ENCODE results near the gene MRE11.
A peak's percentile ranks its signal among the peaks of the same experiment; 100 is the strongest.

DNA sequence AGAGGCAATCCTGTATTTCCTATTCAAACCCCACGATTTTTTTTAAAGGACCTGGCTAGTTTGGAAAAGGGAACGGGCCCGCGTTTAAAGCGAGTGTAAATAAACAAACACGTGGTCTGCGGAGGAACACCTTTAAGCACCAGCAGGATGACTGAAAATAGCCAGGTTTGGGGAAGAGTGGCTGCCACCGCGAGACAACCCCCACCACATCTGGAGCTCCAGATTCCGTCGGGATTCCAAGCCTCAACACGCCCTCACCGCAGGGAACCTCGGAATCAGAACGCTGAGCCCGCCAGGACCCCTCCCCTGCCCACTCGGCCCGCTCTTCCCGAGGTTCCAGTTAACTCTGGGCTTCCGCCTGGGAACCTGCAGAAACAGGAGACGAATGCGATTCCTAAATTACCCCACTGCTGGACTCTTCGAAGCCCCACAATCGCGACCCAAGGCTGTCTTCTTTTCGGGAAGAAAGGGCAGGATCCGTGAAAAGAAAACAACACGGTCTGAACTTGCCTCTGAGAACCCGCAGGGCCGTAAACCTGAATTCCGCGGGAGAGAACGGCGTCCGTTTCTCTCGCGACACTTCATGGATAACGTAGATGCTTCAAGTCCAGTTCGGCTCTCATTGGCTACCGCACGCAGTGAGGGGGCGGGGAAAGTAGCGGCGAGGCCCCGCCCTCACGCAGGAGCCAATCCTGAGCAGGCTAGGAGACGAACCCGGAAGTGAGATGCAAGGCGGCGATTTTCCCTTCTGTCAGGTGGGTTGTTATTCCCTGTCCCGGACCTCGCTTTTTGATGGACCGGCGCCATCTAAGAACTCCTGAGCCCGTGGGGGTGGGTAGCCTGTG, at the start of gene MRE11, which contains the start of gene ANKRD49:
- TF ChIP-seq, protein P1, sequence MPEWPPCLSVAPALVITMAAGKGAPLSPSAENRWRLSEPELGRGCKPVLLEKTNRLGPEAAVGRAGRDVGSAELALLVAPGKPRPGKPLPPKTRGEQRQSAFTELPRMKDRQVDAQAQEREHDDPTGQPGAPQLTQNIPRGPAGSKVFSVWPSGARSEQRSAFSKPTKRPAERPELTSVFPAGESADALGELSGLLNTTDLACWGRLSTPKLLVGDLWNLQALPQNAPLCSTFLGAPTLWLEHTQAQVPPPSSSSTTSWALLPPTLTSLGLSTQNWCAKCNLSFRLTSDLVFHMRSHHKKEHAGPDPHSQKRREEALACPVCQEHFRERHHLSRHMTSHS (tag by site-specific recombination; IDR thresholded peaks at IDR 0.05) = no peak
- TF ChIP-seq KLF16 (tag by site-specific recombination; IDR thresholded peaks at IDR 0.05) = peak; percentile 31; the same call in 1 of the 2 replicates
- TF ChIP-seq, protein P2, sequence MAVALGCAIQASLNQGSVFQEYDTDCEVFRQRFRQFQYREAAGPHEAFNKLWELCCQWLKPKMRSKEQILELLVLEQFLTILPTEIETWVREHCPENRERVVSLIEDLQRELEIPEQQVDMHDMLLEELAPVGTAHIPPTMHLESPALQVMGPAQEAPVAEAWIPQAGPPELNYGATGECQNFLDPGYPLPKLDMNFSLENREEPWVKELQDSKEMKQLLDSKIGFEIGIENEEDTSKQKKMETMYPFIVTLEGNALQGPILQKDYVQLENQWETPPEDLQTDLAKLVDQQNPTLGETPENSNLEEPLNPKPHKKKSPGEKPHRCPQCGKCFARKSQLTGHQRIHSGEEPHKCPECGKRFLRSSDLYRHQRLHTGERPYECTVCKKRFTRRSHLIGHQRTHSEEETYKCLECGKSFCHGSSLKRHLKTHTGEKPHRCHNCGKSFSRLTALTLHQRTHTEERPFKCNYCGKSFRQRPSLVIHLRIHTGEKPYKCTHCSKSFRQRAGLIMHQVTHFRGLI (tag by site-specific recombination; IDR thresholded peaks at IDR 0.05) = no peak
- TF ChIP-seq ZNF843 (tag by site-specific recombination; IDR thresholded peaks at IDR 0.05) = no peak; the same call in 1 of the 2 replicates
- no peak for TF ChIP-seq ZNF776 (tag by site-specific recombination; IDR thresholded peaks at IDR 0.05; ENCODE audit: borderline replicate concordance)
- TF ChIP-seq FEZF1 (tag by site-specific recombination; IDR thresholded peaks at IDR 0.05) = no peak
- TF ChIP-seq ZNF221 (tag by site-specific recombination; IDR thresholded peaks at IDR 0.05; ENCODE audit: borderline replicate concordance) = no peak
- TF ChIP-seq YY1 (tag by site-specific recombination; IDR thresholded peaks at IDR 0.05) = no peak
- TF ChIP-seq, protein P3, sequence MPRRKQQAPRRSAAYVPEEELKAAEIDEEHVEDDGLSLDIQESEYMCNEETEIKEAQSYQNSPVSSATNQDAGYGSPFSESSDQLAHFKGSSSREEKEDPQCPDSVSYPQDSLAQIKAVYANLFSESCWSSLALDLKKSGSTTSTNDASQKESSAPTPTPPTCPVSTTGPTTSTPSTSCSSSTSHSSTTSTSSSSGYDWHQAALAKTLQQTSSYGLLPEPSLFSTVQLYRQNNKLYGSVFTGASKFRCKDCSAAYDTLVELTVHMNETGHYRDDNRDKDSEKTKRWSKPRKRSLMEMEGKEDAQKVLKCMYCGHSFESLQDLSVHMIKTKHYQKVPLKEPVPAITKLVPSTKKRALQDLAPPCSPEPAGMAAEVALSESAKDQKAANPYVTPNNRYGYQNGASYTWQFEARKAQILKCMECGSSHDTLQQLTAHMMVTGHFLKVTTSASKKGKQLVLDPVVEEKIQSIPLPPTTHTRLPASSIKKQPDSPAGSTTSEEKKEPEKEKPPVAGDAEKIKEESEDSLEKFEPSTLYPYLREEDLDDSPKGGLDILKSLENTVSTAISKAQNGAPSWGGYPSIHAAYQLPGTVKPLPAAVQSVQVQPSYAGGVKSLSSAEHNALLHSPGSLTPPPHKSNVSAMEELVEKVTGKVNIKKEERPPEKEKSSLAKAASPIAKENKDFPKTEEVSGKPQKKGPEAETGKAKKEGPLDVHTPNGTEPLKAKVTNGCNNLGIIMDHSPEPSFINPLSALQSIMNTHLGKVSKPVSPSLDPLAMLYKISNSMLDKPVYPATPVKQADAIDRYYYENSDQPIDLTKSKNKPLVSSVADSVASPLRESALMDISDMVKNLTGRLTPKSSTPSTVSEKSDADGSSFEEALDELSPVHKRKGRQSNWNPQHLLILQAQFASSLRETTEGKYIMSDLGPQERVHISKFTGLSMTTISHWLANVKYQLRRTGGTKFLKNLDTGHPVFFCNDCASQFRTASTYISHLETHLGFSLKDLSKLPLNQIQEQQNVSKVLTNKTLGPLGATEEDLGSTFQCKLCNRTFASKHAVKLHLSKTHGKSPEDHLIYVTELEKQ (tag by site-specific recombination; IDR thresholded peaks at IDR 0.05; ENCODE audit: borderline replicate concordance) = no peak
- 0 out of 2 replicates have a peak, but pooled peaks have one; percentile 27 for TF ChIP-seq KLF1 (tag by site-specific recombination; IDR thresholded peaks at IDR 0.05)
- no peak for TF ChIP-seq ZNF184 (tag by site-specific recombination; IDR thresholded peaks at IDR 0.05)
